K562 (cell line): ENCODE measurements around the gene PRDM11. TPM values are rescaled to one million over a fixed set of nuclear protein-coding genes. Genes with fewer than 3 reads are reported as not detected.
A peak's percentile ranks its signal among the peaks of the same experiment; 100 is the strongest.

Experiments
- ATAC-seq: fragments of 200-7000 bp; cut with Tn5 transposase; 3 replicates; pipeline ENCODE4 v1.9.1; 2020; ENCODE audit warnings: moderate library complexity
- BruUV-seq: library from RNA; stranded (reverse); fragments of 400-500 nt; replicated peaks from 2 replicates; lab custom pipeline; 2021; lab: Mats Ljungman, UMichigan
- CTCF ChIA-PET: fragments of 300-600 bp; formaldehyde crosslinking; extraction: SDS; loops from one replicate; lab custom pipeline; 2021; ENCODE audit warnings: low intra/inter-chr PET ratio; lab: Yijun Ruan, JAX
- POLR2A ChIA-PET: fragments of 300-600, 350-650 bp; sonication (Branson Sonifier 250); formaldehyde crosslinking; extraction: SDS; loops from one replicate; lab custom pipeline; 2021; ENCODE audit warnings: antibody characterized with exemption, inconsistent platforms; lab: Yijun Ruan, JAX
- DNase-seq, 4 experiments: peaks; one replicate each; pipeline versions ENCODE4 v3.0.0 to v3.0.0-alpha.2; 2011 to 2018; ENCODE audit warnings: low spot score in 3 of 4, mixed read lengths in 3 of 4; ENCODE audit errors: extremely low read depth in 1 of 4
- FAIRE-seq: peaks from 2 replicates; lab custom pipeline; 2011; peaks lifted over from hg19 to GRCh38; lab: Jason Lieb, UNC
- H2AFZ ChIP-seq: 2 replicates; pipeline ENCODE4 v1.6.0; 2011; ENCODE audit warnings: low read depth, low read length, control low read depth, inconsistent platforms
- H3K27ac ChIP-seq: fragments of 200-600 bp; 3 replicates; pipeline ENCODE4 v1.8.0; 2011; ENCODE audit warnings: low read depth, mild to moderate bottlenecking, control low read depth, inconsistent platforms, low read length, moderate library complexity, mixed read lengths; ENCODE audit errors: extremely low read depth
- H3K27me3 ChIP-seq, 2 experiments: fragments of 300-600 bp in 1 of 2; 2 replicates in 1 of 2; 3 replicates in 1 of 2; pipeline versions ENCODE4 v1.6.0 to v1.8.0; 2011; ENCODE audit warnings: inconsistent platforms in 2 of 2, low read length in 2 of 2, mild to moderate bottlenecking in 1 of 2, mixed read lengths in 1 of 2, moderate library complexity in 1 of 2; ENCODE audit not compliant: control insufficient read depth in 2 of 2, insufficient read depth in 2 of 2
- H3K36me3 ChIP-seq: fragments of 300-600 bp; 3 replicates; pipeline ENCODE4 v1.8.0; 2011; ENCODE audit warnings: mild to moderate bottlenecking, low read length, inconsistent platforms; ENCODE audit not compliant: control insufficient read depth, insufficient read depth
- H3K4me1 ChIP-seq, 2 experiments: fragments of 200-600 bp in 1 of 2; replicated peaks in 1 of 2; 2 replicates in 1 of 2; 3 replicates in 1 of 2; pipeline versions ENCODE4 v1.5.1 to v1.8.0; 2011; ENCODE audit warnings: inconsistent platforms in 2 of 2, low read length in 2 of 2, mild to moderate bottlenecking in 1 of 2, mixed read lengths in 1 of 2, moderate library complexity in 1 of 2; ENCODE audit not compliant: control insufficient read depth in 2 of 2, insufficient read depth in 2 of 2
- H3K4me2 ChIP-seq: 2 replicates; pipeline ENCODE4 v1.6.1; 2011; ENCODE audit warnings: low read length, control low read depth, inconsistent platforms, mixed read lengths; ENCODE audit not compliant: insufficient read depth
- H3K4me3 ChIP-seq: fragments of 200-600 bp; sonication (generic), shearing (Covaris generic); 2 replicates; pipeline ENCODE4 v1.5.1; 2016; ENCODE audit warnings: control low read depth, inconsistent platforms
- H3K79me2 ChIP-seq: fragments of 200-600 bp; 3 replicates; pipeline ENCODE4 v1.8.0; 2011; ENCODE audit warnings: low read length, inconsistent platforms; ENCODE audit not compliant: control insufficient read depth, insufficient read depth
- H3K9ac ChIP-seq, 2 experiments: 2 replicates each; pipeline versions ENCODE4 v1.6.0 to v1.6.1; 2011; ENCODE audit warnings: low read depth in 2 of 2, low read length in 2 of 2, control low read depth in 1 of 2, inconsistent platforms in 1 of 2, mild to moderate bottlenecking in 1 of 2, mixed read lengths in 1 of 2; ENCODE audit not compliant: insufficient read depth in 1 of 2
- H3K9me1 ChIP-seq: one replicate; pipeline ENCODE4 v1.6.0; 2011; ENCODE audit warnings: inconsistent platforms, mild to moderate bottlenecking, low read length, moderate library complexity; ENCODE audit not compliant: control insufficient read depth, insufficient read depth
- H3K9me3 ChIP-seq: replicated peaks from 2 replicates; pipeline ENCODE4 v1.5.1; 2011; ENCODE audit warnings: low read depth, low read length, inconsistent platforms; ENCODE audit not compliant: control insufficient read depth, insufficient read depth
- H4K20me1 ChIP-seq: replicated peaks from 2 replicates; pipeline ENCODE4 v1.6.1; 2011; ENCODE audit warnings: low read length, inconsistent platforms, mixed read lengths; ENCODE audit not compliant: control insufficient read depth, insufficient read depth
- BMI1 ChIP-seq: fragments of 150-350 bp; IDR thresholded peaks from 2 replicates; pipeline ENCODE4 v1.6.1; 2014; ENCODE audit warnings: low read length
- CHAMP1 ChIP-seq: fragments of 450-650 bp; IDR thresholded peaks from 2 replicates; pipeline ENCODE4 v1.6.1; 2016; ENCODE audit warnings: mild to moderate bottlenecking
- MCM3 ChIP-seq: fragments of 450-650 bp; IDR thresholded peaks from 2 replicates; pipeline ENCODE4 v1.6.1; 2016
- NBN ChIP-seq: fragments of 450-650 bp; IDR thresholded peaks from 2 replicates; pipeline ENCODE4 v1.6.1; 2016; ENCODE audit warnings: low read depth, mild to moderate bottlenecking
- OTX1 ChIP-seq: fragments of 450-650 bp; formaldehyde crosslinking; IDR thresholded peaks from 2 replicates; pipeline ENCODE4 v1.4.0; 2022; ENCODE audit warnings: mild to moderate bottlenecking
- PKNOX1 ChIP-seq: fragments of 450-650 bp; IDR thresholded peaks from 2 replicates; pipeline ENCODE4 v1.6.1; 2016
- RFX1 ChIP-seq: fragments of 450-650 bp; IDR thresholded peaks from 2 replicates; pipeline ENCODE4 v1.6.1; 2016; ENCODE audit warnings: mild to moderate bottlenecking, moderate library complexity
- SMAD4 ChIP-seq: fragments of 250-450 bp; sonication (Bioruptor Pico); conservative IDR thresholded peaks from 2 replicates; pipeline ENCODE4 v1.8.0; 2021; ENCODE audit warnings: inconsistent platforms, mild to moderate bottlenecking, moderate library complexity
- STAG1 ChIP-seq: sonication (generic); formaldehyde crosslinking; IDR thresholded peaks from 2 replicates; pipeline ENCODE4 v1.5.0; 2020; ENCODE audit warnings: missing genetic modification reagents, borderline replicate concordance
- TCFL5 ChIP-seq: fragments of 250-450 bp; sonication (Bioruptor Pico); conservative IDR thresholded peaks from 2 replicates; pipeline ENCODE4 v1.6.1; 2021; ENCODE audit warnings: mild to moderate bottlenecking, moderate library complexity, matching md5 sums
- ZNF3 ChIP-seq: fragments of 250-450 bp; sonication (Bioruptor Pico); IDR thresholded peaks from 2 replicates; pipeline ENCODE4 v1.5.0; 2021; ENCODE audit warnings: mild to moderate bottlenecking, moderate library complexity
- ZNF311 ChIP-seq: fragments of 250-450 bp; sonication (Bioruptor Pico); IDR thresholded peaks from 2 replicates; pipeline ENCODE4 v1.4.0; 2020; ENCODE audit warnings: mild to moderate bottlenecking, moderate library complexity
- WGBS: fragments of 100-300 bp; shearing (Covaris generic); methylation state at CpG from one replicate; pipeline ENCODE4 v1.1.6; 2016; ENCODE audit warnings: low coverage, mixed read lengths; ENCODE audit not compliant: insufficient coverage; ENCODE audit errors: missing lambda C conversion rate; 5-methylcytosine and 5-hydroxymethylcytosine counted together
- in situ Hi-C: fragments of 300-500 bp; cut with MboI; formaldehyde crosslinking; loops from 4 replicates; pipeline ENCODE4 v1.15.0; 2018; ENCODE audit warnings: inconsistent platforms, mixed read lengths
- intact Hi-C: fragments of 100-400 bp; cut with micrococcal nuclease; formaldehyde crosslinking; loops from 2 replicates; pipeline ENCODE4 v1.14.2; 2022
- polyA plus RNA-seq, 8 experiments: library from polyadenylated mRNA; depleted of rRNA in 4 of 8; stranded (reverse) in 5 of 8; unstranded in 3 of 8; fragments of >200 nt; fragmentation: Nextera tagmentation in 2 of 8; fragmentation: Illumina TruSeq in 1 of 8; extraction: Ambion mirVana in 2 of 8; extraction: Trizol in 1 of 8; gene quantifications; 2 replicates each; pipeline versions ENCODE4 v1.2.1 to v1.2.3, GENCODE V29; 2011 to 2014; ENCODE audit warnings: inconsistent platforms in 1 of 8, missing spikeins in 1 of 8
- total RNA-seq, 7 experiments: library from RNA; depleted of rRNA in 6 of 7; stranded (reverse); fragments of >200 nt in 6 of 7; fragmentation: Illumina TruSeq in 2 of 7; extraction: Trizol in 2 of 7; gene quantifications; 2 replicates each; pipeline versions ENCODE4 v1.2.1 to v1.2.3, GENCODE V29; 2011 to 2021; ENCODE audit warnings: low replicate concordance in 1 of 7

The PRDM11 gene
- total and polyA plus RNA-seq, 9 of the 15 experiments (the other 6 are each of a cell fraction or from before 2014, with no cell fraction given): 0.01 to 1.1 (median 0.29) TPM

- TF ChIP-seq BMI1 (no peak), NBN (no peak), ZNF311 (CRISPR knock-in tag) (no peak), PKNOX1 (no peak), TCFL5 (CRISPR knock-in tag) (no peak), ZNF3 (CRISPR knock-in tag) (no peak)
Observed at GRCh38 chr11:45275828-45276227, 129.4 kb downstream of the PRDM11 start (continued).

GRCh38 chr11:45278714-45279113 lies 132.3 kb downstream of the PRDM11 start:
- WGBS: 0% methylated on average over 4 of the region's 4 CpGs
- Histone ChIP-seq H3K9me1 (no peaks in the 10 kb centered on the region), H3K4me1 (no peaks in the 10 kb centered on the region), H3K36me3 (no peaks in the 10 kb centered on the region), H3K79me2 (no peaks in the 10 kb centered on the region), H3K27me3 (no peaks in the 10 kb centered on the region), H3K9ac (no peak overlapping the region)
- in situ Hi-C loops: loop anchor here (25.0 kb wide), 1 partner anchor 166 kb away; no protein-coding TSS in a partner anchor
- ChIA-PET CTCF (no interaction called here), POLR2A (no interaction called here)
- ATAC-seq (no peak), FAIRE-seq (no peak)
- no peak for TF ChIP-seq MCM3
- no peak for TF ChIP-seq STAG1 (CRISPR knock-in tag)
- no peak for TF ChIP-seq OTX1
- TF ChIP-seq CHAMP1: no peak
- peak; percentile 75 for TF ChIP-seq RFX1
- no peak for TF ChIP-seq SMAD4 (CRISPR knock-in tag)
- TF ChIP-seq, all 486 proteins: peak for 1
- Histone ChIP-seq H3K4me3 (no peak overlapping the region), H2AFZ (no peak overlapping the region), H3K4me2 (no peak overlapping the region), H4K20me1 (no peaks in the 10 kb centered on the region), H3K9me3 (no peaks in the 10 kb centered on the region), H3K27ac (no peak overlapping the region)
- no peak for DNase-seq
- BruUV-seq: no TSS peak
- intact Hi-C loops: no loop called here
